DMS153 (cell line): ENCODE results near the gene PDGFB.
"Not testable (repeated sequence)": the region's sequence is repeated elsewhere in the genome, so short reads cannot be mapped to it uniquely, and the experiment has no call there.

ENCODE experiments used
- DNase-seq: peaks from one replicate; lab custom pipeline; 2025; lab: John Stamatoyannopoulos, UW

Gene PDGFB

GRCh38 chr22:39226353-39226752 lies 18.4 kb downstream of the PDGFB start:
- no peak for DNase-seq

- DNase-seq, result no peak
These were observed 19.2 kb downstream of the PDGFB start for GRCh38 chr22:39225591-39225990.

- DNase-seq, result no peak
These were observed 20.2 kb downstream of the PDGFB start for GRCh38 chr22:39224550-39224949.

- DNase-seq, result no peak
These were observed 21.6 kb downstream of the PDGFB start for GRCh38 chr22:39223091-39223710.

- DNase-seq, result no peak
These were observed 22.6 kb downstream of the PDGFB start for GRCh38 chr22:39221999-39222686.

- no peak for DNase-seq
These were observed 23.6 kb downstream of the PDGFB start for GRCh38 chr22:39220890-39221850.

GRCh38 chr22:39220450-39220849 lies 24.3 kb downstream of the PDGFB start:
- no peak for DNase-seq

GRCh38 chr22:39219071-39220039 lies 25.4 kb downstream of the PDGFB start:
- DNase-seq, result no peak

GRCh38 chr22:39218432-39218831 lies 26.4 kb downstream of the PDGFB start:
- not testable (repeated sequence) for DNase-seq

GRCh38 chr22:39216143-39216490 lies 28.7 kb downstream of the PDGFB start:
- no peak for DNase-seq

- DNase-seq, result no peak
These were observed 29.2 kb downstream of the PDGFB start for GRCh38 chr22:39215426-39216142.

GRCh38 chr22:39215070-39215396 lies 29.7 kb downstream of the PDGFB start:
- DNase-seq, result no peak

- peak; percentile 17 for DNase-seq
These were observed 30.3 kb downstream of the PDGFB start for GRCh38 chr22:39214383-39215069.

- no peak for DNase-seq
These were observed 30.8 kb downstream of the PDGFB start for GRCh38 chr22:39214006-39214382.

- no peak for DNase-seq
These were observed 31.9 kb downstream of the PDGFB start for GRCh38 chr22:39212721-39213376.

- DNase-seq, result peak; percentile 91
These were observed 35.0 kb downstream of the PDGFB start for GRCh38 chr22:39209756-39210155.

GRCh38 chr22:39208013-39208680 lies 36.6 kb downstream of the PDGFB start:
- no peak for DNase-seq

GRCh38 chr22:39207141-39208012 lies 37.4 kb downstream of the PDGFB start:
- peak; percentile 33 for DNase-seq
